ENCODE results near the gene CDRT4.

- TF ChIP-seq POLR2AphosphoS5 (IDR thresholded peaks at IDR 0.05; ENCODE audit: low read depth, low read length) (no peak), POLR2A (IDR thresholded peaks at IDR 0.05; ENCODE audit: low read depth, low read length) (no peak), PAX5 (IDR thresholded peaks at IDR 0.05; ENCODE audit: insufficient read depth, low read length, severe bottlenecking) (no peak), TAF1 (IDR thresholded peaks at IDR 0.05; ENCODE audit: low read depth, low read length) (no peak), POU2F2 (IDR thresholded peaks at IDR 0.05; ENCODE audit: low read depth, low read length) (no peak)
Observed at GRCh38 chr17:15409721-15410250, 57.6 kb downstream of the CDRT4 start.

Measured in GM12891 (cell line).